Cardiac muscle cell (in vitro differentiated cells and primary cell): ENCODE measurements around the gene INSL6. TPM values are rescaled to one million over a fixed set of nuclear protein-coding genes. Genes with fewer than 3 reads are reported as not detected.
"Not testable (repeated sequence)": the region's sequence is repeated elsewhere in the genome, so short reads cannot be mapped to it uniquely, and the experiment has no call there.

ENCODE experiments used
- DNase-seq, 2 donors: peaks; one replicate each; pipeline versions ENCODE4 v3.0.0 to v3.0.0-alpha.2; 2010 to 2017; ENCODE audit warnings: low read depth in 1 of 2, low spot score in 1 of 2
- H3K27ac ChIP-seq: fragments of 200-600 bp; sonication (generic); 2 replicates; pipeline ENCODE4 v1.5.1; 2016
- H3K27me3 ChIP-seq: fragments of 200-600 bp; sonication (generic); 2 replicates; pipeline ENCODE4 v1.6.0; 2016; ENCODE audit warnings: control low read depth
- H3K36me3 ChIP-seq: fragments of 200-600 bp; sonication (generic); 2 replicates; pipeline ENCODE4 v1.5.1; 2016; ENCODE audit warnings: control low read depth
- H3K4me1 ChIP-seq: fragments of 200-600 bp; sonication (generic); 2 replicates; pipeline ENCODE4 v1.8.1; 2017; ENCODE audit warnings: low read depth, mild to moderate bottlenecking, mixed run types
- H3K4me3 ChIP-seq: fragments of 200-600 bp; sonication (generic); 2 replicates; pipeline ENCODE4 v1.5.1; 2016; ENCODE audit warnings: mild to moderate bottlenecking
- H3K9me3 ChIP-seq: fragments of 200-600 bp; sonication (generic); 2 replicates; pipeline ENCODE4 v1.5.1; 2017; ENCODE audit warnings: low read depth, mild to moderate bottlenecking, control low read depth
- polyA plus RNA-seq: library from polyadenylated mRNA; unstranded; fragments of >200 nt; fragmentation: Nextera tagmentation; extraction: Ambion mirVana; gene quantifications from 2 replicates; pipeline ENCODE4 v1.2.1, GENCODE V29; 2016
- total RNA-seq: library from RNA; depleted of rRNA; stranded (reverse); fragments of >200 nt; gene quantifications from 2 replicates; pipeline ENCODE4 v1.2.3, GENCODE V29; 2016
- TF ChIP-seq, protein P1 (sequence below): IDR thresholded peaks from 2 replicates; pipeline ENCODE4 v1.5.1; 2012; ENCODE audit warnings: low read depth, mild to moderate bottlenecking, low read length

Gene INSL6
- total and polyA plus RNA-seq, 2 experiments from 2014 or later: not detected

DNA sequence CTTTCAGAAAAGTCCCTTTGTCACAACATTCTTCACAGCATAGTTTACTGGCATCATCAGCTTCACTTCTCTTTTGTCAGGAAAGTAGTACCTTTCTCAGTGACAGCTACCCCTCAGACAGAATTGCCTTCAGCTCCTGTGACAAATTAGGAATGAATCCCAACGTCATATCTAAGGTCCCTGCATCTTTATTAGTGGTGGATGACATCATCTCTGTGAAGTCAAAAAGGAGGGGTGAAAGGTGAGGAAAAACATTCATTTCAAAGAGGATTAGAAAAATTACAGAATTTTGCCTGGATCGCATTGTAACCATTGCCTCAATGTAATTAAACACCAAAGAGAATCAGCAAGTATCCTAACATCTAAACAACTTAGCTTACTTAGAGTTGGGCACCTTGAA is 7.9 kb upstream of the INSL6 start:
- TF ChIP-seq, protein P1, sequence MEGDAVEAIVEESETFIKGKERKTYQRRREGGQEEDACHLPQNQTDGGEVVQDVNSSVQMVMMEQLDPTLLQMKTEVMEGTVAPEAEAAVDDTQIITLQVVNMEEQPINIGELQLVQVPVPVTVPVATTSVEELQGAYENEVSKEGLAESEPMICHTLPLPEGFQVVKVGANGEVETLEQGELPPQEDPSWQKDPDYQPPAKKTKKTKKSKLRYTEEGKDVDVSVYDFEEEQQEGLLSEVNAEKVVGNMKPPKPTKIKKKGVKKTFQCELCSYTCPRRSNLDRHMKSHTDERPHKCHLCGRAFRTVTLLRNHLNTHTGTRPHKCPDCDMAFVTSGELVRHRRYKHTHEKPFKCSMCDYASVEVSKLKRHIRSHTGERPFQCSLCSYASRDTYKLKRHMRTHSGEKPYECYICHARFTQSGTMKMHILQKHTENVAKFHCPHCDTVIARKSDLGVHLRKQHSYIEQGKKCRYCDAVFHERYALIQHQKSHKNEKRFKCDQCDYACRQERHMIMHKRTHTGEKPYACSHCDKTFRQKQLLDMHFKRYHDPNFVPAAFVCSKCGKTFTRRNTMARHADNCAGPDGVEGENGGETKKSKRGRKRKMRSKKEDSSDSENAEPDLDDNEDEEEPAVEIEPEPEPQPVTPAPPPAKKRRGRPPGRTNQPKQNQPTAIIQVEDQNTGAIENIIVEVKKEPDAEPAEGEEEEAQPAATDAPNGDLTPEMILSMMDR: no peak
- Histone ChIP-seq H3K9me3 (peaks cover 3% of the 10 kb centered on the region), H3K4me1 (no peaks in the 10 kb centered on the region), H3K27me3 (no peaks in the 10 kb centered on the region), H3K27ac (no peak overlapping the region), H3K4me3 (no peak overlapping the region), H3K36me3 (no peaks in the 10 kb centered on the region)
- no peak for DNase-seq

DNA sequence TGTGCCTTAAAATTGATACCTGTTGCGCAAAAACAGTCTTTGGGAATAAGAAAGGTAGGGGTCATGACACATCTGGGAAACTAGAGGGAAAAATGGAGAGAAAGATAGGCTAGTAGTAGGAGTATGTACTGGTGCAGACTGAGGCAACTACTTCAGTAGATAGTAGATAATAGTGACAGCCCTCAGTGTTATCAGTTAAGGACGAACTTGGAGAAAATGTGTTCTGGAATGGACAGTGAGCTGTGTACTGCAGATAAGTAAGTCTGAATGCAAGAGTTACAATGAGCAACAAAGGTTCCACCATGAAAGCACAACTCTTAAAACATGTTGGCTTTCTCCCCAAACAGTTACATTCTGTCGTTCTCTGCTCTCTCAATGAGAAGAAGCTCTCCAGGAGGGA is 6.5 kb upstream of the INSL6 start:
- no peaks in the 10 kb centered on the region for H3K4me1 ChIP-seq
- H3K27ac ChIP-seq: no peak overlapping the region
- no peaks in the 10 kb centered on the region for H3K27me3 ChIP-seq
- no peak overlapping the region for H3K4me3 ChIP-seq
- no peaks in the 10 kb centered on the region for H3K36me3 ChIP-seq
- no peak for DNase-seq
- H3K9me3 ChIP-seq: no peaks in the 10 kb centered on the region
- TF ChIP-seq, protein P1: no peak

DNA sequence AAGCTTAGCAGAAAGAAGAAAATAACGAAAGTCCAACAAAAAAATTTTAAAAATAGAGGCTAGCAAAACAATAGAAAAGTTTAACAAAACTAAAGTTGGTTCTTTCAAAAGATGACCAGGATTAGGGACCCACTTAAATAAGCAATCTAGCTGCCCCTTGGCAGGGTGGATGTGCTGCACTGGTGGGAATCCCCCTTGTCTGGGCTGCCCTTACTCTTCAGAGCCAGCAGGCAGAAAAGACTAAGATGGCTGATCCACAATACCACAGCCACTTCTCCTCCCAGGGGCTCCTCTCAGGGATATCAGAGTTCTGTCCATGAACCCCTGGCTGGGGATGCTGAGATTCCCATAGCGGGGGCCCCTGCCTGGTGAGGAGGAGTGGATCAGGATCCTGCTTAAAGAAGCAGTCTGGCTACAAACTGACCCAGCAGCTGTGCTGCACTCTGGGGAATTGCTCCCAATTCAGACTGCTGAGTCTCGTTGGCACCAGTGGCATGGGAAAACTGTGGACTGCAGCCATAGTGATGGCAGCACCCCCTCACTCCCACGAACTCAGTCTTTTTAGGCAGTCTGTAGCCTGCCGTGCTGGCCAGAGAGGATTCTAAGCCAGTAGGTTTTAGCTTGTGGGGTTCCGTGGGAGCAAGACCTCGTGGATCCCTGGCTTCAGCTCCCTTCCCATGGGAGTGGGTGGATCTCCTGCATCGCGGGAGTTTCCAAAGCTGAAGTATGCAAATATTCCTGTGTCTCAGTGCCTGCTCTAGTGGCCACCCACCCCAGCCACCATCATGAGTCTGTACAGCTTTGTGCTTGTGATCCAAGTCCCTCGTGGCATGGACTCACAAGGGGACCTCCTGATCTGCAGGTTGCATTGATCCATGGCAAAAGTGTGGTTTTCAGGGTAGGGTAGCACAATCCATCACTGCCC is 2.9 kb upstream of the INSL6 start:
- DNase-seq: no peak
- Histone ChIP-seq H3K27ac (no peak overlapping the region), H3K9me3 (no peaks in the 10 kb centered on the region), H3K4me1 (no peaks in the 10 kb centered on the region), H3K36me3 (no peaks in the 10 kb centered on the region), H3K4me3 (no peak overlapping the region), H3K27me3 (no peaks in the 10 kb centered on the region)
- TF ChIP-seq, protein P1: no peak

DNA sequence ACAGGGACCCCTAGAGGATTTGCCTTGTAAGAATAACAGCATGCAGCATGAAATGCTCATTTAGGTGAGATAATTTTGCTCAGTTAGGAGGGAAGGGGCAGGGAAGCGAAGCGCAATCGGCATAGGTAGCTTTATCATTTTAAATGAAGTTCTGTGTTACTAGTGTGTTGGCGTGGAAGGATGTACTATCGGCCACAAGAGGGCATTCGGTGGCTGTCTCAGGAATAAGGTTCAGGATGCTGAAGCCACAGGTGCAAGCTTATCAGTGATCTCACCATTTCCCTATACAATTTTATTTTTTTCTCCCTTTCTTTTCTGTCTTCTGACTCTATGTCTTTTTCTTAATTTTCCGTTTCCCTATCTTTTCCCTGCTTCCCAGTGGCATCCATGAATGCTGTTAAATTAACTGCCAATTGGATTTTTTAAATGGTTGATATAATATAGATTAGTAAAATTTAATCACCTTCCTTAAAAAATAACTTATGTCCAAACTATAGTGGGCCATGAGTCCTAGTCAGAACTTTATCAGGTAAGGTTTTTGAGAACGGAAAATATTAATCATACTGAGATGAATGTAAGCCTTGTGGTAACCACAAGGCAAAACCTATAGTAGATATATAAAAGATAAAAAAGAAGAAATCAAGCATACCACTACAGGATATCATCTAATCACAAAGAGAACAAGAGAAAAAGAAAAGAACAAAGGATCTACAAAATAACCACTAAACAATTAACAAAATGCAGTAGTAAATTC is 1.2 kb upstream of the INSL6 start:
- Histone ChIP-seq H3K27me3 (no peaks in the 10 kb centered on the region), H3K27ac (no peak overlapping the region), H3K4me3 (no peak overlapping the region), H3K36me3 (no peaks in the 10 kb centered on the region), H3K4me1 (no peaks in the 10 kb centered on the region), H3K9me3 (no peaks in the 10 kb centered on the region)
- TF ChIP-seq, protein P1: peak; percentile 69
- DNase-seq: peak; percentile 54 to 75

DNA sequence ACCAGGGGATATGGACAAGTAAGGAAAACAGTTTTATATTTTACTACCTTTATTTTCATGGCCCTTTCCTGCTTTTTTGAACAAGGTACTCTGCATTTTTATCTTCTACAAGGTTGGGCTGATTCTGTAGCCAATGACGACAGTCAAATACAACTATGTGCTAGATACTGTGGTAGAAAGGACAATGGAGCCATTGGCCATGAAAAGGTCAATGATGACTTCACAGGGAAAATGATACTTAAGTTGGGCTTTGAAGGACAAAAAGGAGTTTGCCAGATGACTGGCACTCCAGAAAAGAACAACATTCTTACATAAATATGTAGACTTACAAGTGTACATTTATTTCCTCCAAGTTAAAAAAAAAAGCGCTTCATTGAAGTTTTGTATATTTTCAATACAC is 663 bp downstream of the INSL6 start:
- Histone ChIP-seq H3K4me1 (no peaks in the 10 kb centered on the region), H3K36me3 (no peaks in the 10 kb centered on the region), H3K27ac (no peak overlapping the region), H3K27me3 (no peaks in the 10 kb centered on the region), H3K9me3 (no peaks in the 10 kb centered on the region), H3K4me3 (no peak overlapping the region)
- TF ChIP-seq, protein P1: no peak
- no peak for DNase-seq

DNA sequence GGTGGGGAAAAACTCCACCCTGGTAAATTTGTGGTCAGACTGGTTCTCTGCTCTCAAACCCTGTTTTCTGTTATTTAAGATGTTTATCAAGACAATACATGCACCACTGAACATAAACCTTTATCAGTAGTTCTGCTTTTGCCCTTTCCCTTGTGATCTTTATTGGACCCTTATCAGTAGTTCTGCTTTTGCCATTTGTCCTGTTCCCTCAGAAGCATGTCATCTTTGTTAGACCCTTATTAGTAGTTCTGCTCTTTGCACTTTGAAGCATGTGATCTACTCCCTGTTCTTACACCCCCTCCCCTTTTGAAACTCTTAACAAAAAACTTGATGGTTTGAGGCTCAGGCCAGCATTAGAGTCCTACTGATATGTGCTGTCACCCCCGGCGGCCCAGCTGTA is 4.8 kb downstream of the INSL6 start:
- not testable (repeated sequence) for H3K4me1 ChIP-seq, H3K9me3 ChIP-seq, H3K27me3 ChIP-seq, DNase-seq, H3K4me3 ChIP-seq, H3K36me3 ChIP-seq, H3K27ac ChIP-seq
